ENCODE data around the gene RAPGEF5. TPM values are rescaled to one million over a fixed set of nuclear protein-coding genes. Genes with fewer than 3 reads are reported as not detected.
A peak's percentile ranks its signal among the peaks of the same experiment; 100 is the strongest.

Gene RAPGEF5
- total RNA-seq (100 to 1,000 TPM in 1 of 5 donors, 10 to 100 TPM in 3, 1 to 10 TPM in 1; 3.6 to 190 (median 29.8) TPM), polyA plus RNA-seq (1 to 10 TPM; 1.5 to 8.6 (median 3.6) TPM)
- long read RNA-seq, donor 1, result 0 reads
- long read RNA-seq, donor 2, result 0 reads
- long read RNA-seq, donor 3, result 0 reads
- long read RNA-seq, donor 4, result 0 reads
- long read RNA-seq, donor 5, result 0 reads
- long read RNA-seq, donor 6, full-length matches to known transcripts, result 2 of 2 reads
- long read RNA-seq, donor 6, partial matches to known transcripts, result 0 of 2 reads
- long read RNA-seq, donor 6, other reads (novel, unspliced or antisense), result 0 of 2 reads
- long read RNA-seq, donor 7, result 0 reads
- long read RNA-seq, donor 8, result 0 reads
- long read RNA-seq, donor 9, result 0 reads
- long read RNA-seq, donor 10, full-length matches to known transcripts, result 1 of 1 reads
- long read RNA-seq, donor 10, partial matches to known transcripts, result 0 of 1 reads
- long read RNA-seq, donor 10, other reads (novel, unspliced or antisense), result 0 of 1 reads

- no peaks in the 10 kb centered on the region for H3K36me3 ChIP-seq
- peaks cover 0 to 28% (median 0%) of the 10 kb centered on the region in 3 donors for H3K27me3 ChIP-seq
- H3K9me3 ChIP-seq, result peaks cover 0 to 11% (median 4%) of the 10 kb centered on the region in 4 donors
- TF ChIP-seq CTCF (IDR thresholded peaks at IDR 0.05) (no peak), POLR2A (IDR thresholded peaks at IDR 0.05) (no peak), EP300 (IDR thresholded peaks at IDR 0.05) (no peak), POLR2AphosphoS5 (IDR thresholded peaks at IDR 0.05) (no peak)
- peak; percentile 57 to 84 for DNase-seq
- 0 to 1% (median 0%) methylated on average over 5 to 87 of the region's 95 CpGs for WGBS, 5 donors
- intact Hi-C loops (cut with DNase I; ENCODE audit: low total_unique reads), result no loop called here
- peak within 1 kb of the TSS in 4 of 5 donors; percentile 20 to 75 (median 60) for H3K27ac ChIP-seq
- peaks cover 13 to 33% (median 19%) of the 10 kb centered on the region in 4 donors for H3K4me1 ChIP-seq
- H3K4me3 ChIP-seq, result peak within 1 kb of the TSS; percentile 51 to 66 (median 62)
These were observed at the start of gene RAPGEF5 for GRCh38 chr7:22356701-22357310. TSS of gene RAPGEF5 (minus strand) at chr7:22357154. CDS start at chr7:22357060, 94 bp downstream.

- H3K36me3 ChIP-seq, result no peaks in the 10 kb centered on the region
- no peak for DNase-seq
- 90 to 94% (median 94%) methylated on average over 4 of the region's 4 CpGs for WGBS, 5 donors
- intact Hi-C loops (cut with DNase I; ENCODE audit: low total_unique reads), result no loop called here
- H3K27ac ChIP-seq, result no peak overlapping the region
- H3K9me3 ChIP-seq, result no peaks in the 10 kb centered on the region
- H3K4me1 ChIP-seq, result no peaks in the 10 kb centered on the region
- H3K27me3 ChIP-seq, result no peaks in the 10 kb centered on the region
- H3K4me3 ChIP-seq, result no peak overlapping the region
- no peak for TF ChIP-seq POLR2A (IDR thresholded peaks at IDR 0.05)
- no peak for TF ChIP-seq POLR2AphosphoS5 (IDR thresholded peaks at IDR 0.05)
- TF ChIP-seq EP300 (IDR thresholded peaks at IDR 0.05), result no peak
- TF ChIP-seq CTCF (IDR thresholded peaks at IDR 0.05), result no peak
These were observed 49.8 kb upstream of the RAPGEF5 start for GRCh38 chr7:22406715-22407114.

GRCh38 chr7:22404421-22405023 is 47.6 kb upstream of the RAPGEF5 start:
- intact Hi-C loops (cut with DNase I; ENCODE audit: low total_unique reads), result no loop called here
- TF ChIP-seq POLR2A (IDR thresholded peaks at IDR 0.05) (no peak), CTCF (IDR thresholded peaks at IDR 0.05) (no peak), POLR2AphosphoS5 (IDR thresholded peaks at IDR 0.05) (no peak), EP300 (IDR thresholded peaks at IDR 0.05) (no peak)
- 69 to 84% (median 76%) methylated on average over 3 of the region's 3 CpGs for WGBS, 5 donors
- H3K4me3 ChIP-seq, result no peak overlapping the region
- no peak overlapping the region for H3K27ac ChIP-seq
- no peaks in the 10 kb centered on the region for H3K4me1 ChIP-seq
- no peaks in the 10 kb centered on the region for H3K27me3 ChIP-seq
- no peaks in the 10 kb centered on the region for H3K36me3 ChIP-seq
- no peak for DNase-seq
- H3K9me3 ChIP-seq, result no peaks in the 10 kb centered on the region

GRCh38 chr7:22403344-22403743 is 46.4 kb upstream of the RAPGEF5 start:
- H3K27ac ChIP-seq, result no peak overlapping the region
- H3K9me3 ChIP-seq, result no peaks in the 10 kb centered on the region
- no peaks in the 10 kb centered on the region for H3K4me1 ChIP-seq
- intact Hi-C loops (cut with DNase I; ENCODE audit: low total_unique reads), result no loop called here
- no peaks in the 10 kb centered on the region for H3K36me3 ChIP-seq
- DNase-seq, result no peak
- 90 to 100% (median 94%) methylated on average over 2 of the region's 2 CpGs for WGBS, 5 donors
- no peak for TF ChIP-seq POLR2AphosphoS5 (IDR thresholded peaks at IDR 0.05)
- TF ChIP-seq POLR2A (IDR thresholded peaks at IDR 0.05), result no peak
- TF ChIP-seq EP300 (IDR thresholded peaks at IDR 0.05), result no peak
- no peak for TF ChIP-seq CTCF (IDR thresholded peaks at IDR 0.05)
- no peaks in the 10 kb centered on the region for H3K27me3 ChIP-seq
- H3K4me3 ChIP-seq, result no peak overlapping the region

Measured in stomach (tissue), 19 donors.